ENCODE measurements around the gene ATR. TPM values are rescaled to one million over a fixed set of nuclear protein-coding genes. Genes with fewer than 3 reads are reported as not detected.
"Not testable (repeated sequence)": the region's sequence is repeated elsewhere in the genome, so short reads cannot be mapped to it uniquely, and the experiment has no call there.

Gene ATR
- total RNA-seq, 1 experiment from 2014 or later: 8.9 TPM

GRCh38 chr3:142489572-142490323 is 88.8 kb downstream of the ATR start:
- no peak for DNase-seq (ENCODE audit: low read depth)
- in situ Hi-C loops (cut with HindIII; ENCODE audit: low pct_unique_long_range_greater_than_20kb, low sequenced_read_pairs): no loop called here

- no peak for DNase-seq (ENCODE audit: low read depth)
- in situ Hi-C loops (cut with HindIII; ENCODE audit: low pct_unique_long_range_greater_than_20kb, low sequenced_read_pairs): no loop called here
These were observed 93.6 kb downstream of the ATR start for GRCh38 chr3:142484912-142485435.

GRCh38 chr3:142481196-142481595 is 97.3 kb downstream of the ATR start:
- in situ Hi-C loops (cut with HindIII; ENCODE audit: low pct_unique_long_range_greater_than_20kb, low sequenced_read_pairs): no loop called here
- DNase-seq (ENCODE audit: low read depth): no peak

- in situ Hi-C loops (cut with HindIII; ENCODE audit: low pct_unique_long_range_greater_than_20kb, low sequenced_read_pairs): no loop called here
- DNase-seq (ENCODE audit: low read depth): no peak
These were observed 107.7 kb downstream of the ATR start for GRCh38 chr3:142470826-142471225.

GRCh38 chr3:142468456-142468855 is 110.1 kb downstream of the ATR start:
- in situ Hi-C loops (cut with HindIII; ENCODE audit: low pct_unique_long_range_greater_than_20kb, low sequenced_read_pairs): no loop called here
- no peak for DNase-seq (ENCODE audit: low read depth)

- DNase-seq (ENCODE audit: low read depth): no peak
- in situ Hi-C loops (cut with HindIII; ENCODE audit: low pct_unique_long_range_greater_than_20kb, low sequenced_read_pairs): no loop called here
These were observed 110.8 kb downstream of the ATR start for GRCh38 chr3:142467768-142468167.

GRCh38 chr3:142460689-142461088 is 117.8 kb downstream of the ATR start:
- in situ Hi-C loops (cut with HindIII; ENCODE audit: low pct_unique_long_range_greater_than_20kb, low sequenced_read_pairs): no loop called here
- no peak for DNase-seq (ENCODE audit: low read depth)

- in situ Hi-C loops (cut with HindIII; ENCODE audit: low pct_unique_long_range_greater_than_20kb, low sequenced_read_pairs): no loop called here
- DNase-seq (ENCODE audit: low read depth): no peak
These were observed 118.6 kb downstream of the ATR start for GRCh38 chr3:142459929-142460328.

GRCh38 chr3:142459096-142459495 is 119.4 kb downstream of the ATR start:
- in situ Hi-C loops (cut with HindIII; ENCODE audit: low pct_unique_long_range_greater_than_20kb, low sequenced_read_pairs): no loop called here

GRCh38 chr3:142450881-142451280 is 127.7 kb downstream of the ATR start:
- no peak for DNase-seq (ENCODE audit: low read depth)
- in situ Hi-C loops (cut with HindIII; ENCODE audit: low pct_unique_long_range_greater_than_20kb, low sequenced_read_pairs): no loop called here

More at GRCh38 chr3:142459096-142459495, 119.4 kb downstream of the ATR start:
- no peak for DNase-seq (ENCODE audit: low read depth)

- in situ Hi-C loops (cut with HindIII; ENCODE audit: low pct_unique_long_range_greater_than_20kb, low sequenced_read_pairs): no loop called here
- no peak for DNase-seq (ENCODE audit: low read depth)
These were observed 128.3 kb downstream of the ATR start for GRCh38 chr3:142450189-142450588.

- peak; percentile 86 for DNase-seq (ENCODE audit: low read depth)
- in situ Hi-C loops (cut with HindIII; ENCODE audit: low pct_unique_long_range_greater_than_20kb, low sequenced_read_pairs): no loop called here
These were observed 130.4 kb downstream of the ATR start, which contains the start of gene XRN1 for GRCh38 chr3:142447852-142448823. TSS of gene XRN1 (minus strand) at chr3:142448037. CDS start at chr3:142447944, 93 bp downstream.

- in situ Hi-C loops (cut with HindIII; ENCODE audit: low pct_unique_long_range_greater_than_20kb, low sequenced_read_pairs): no loop called here
- DNase-seq (ENCODE audit: low read depth): no peak
These were observed 131.2 kb downstream of the ATR start for GRCh38 chr3:142447301-142447851.

GRCh38 chr3:142445816-142446254 is 132.7 kb downstream of the ATR start:
- in situ Hi-C loops (cut with HindIII; ENCODE audit: low pct_unique_long_range_greater_than_20kb, low sequenced_read_pairs): no loop called here
- DNase-seq (ENCODE audit: low read depth): no peak

GRCh38 chr3:142444343-142444742 is 134.2 kb downstream of the ATR start:
- in situ Hi-C loops (cut with HindIII; ENCODE audit: low pct_unique_long_range_greater_than_20kb, low sequenced_read_pairs): no loop called here
- no peak for DNase-seq (ENCODE audit: low read depth)

GRCh38 chr3:142443060-142443459 is 135.5 kb downstream of the ATR start:
- in situ Hi-C loops (cut with HindIII; ENCODE audit: low pct_unique_long_range_greater_than_20kb, low sequenced_read_pairs); DNase-seq (ENCODE audit: low read depth): not testable (repeated sequence)

GRCh38 chr3:142439499-142440220 is 138.9 kb downstream of the ATR start:
- DNase-seq (ENCODE audit: low read depth); in situ Hi-C loops (cut with HindIII; ENCODE audit: low pct_unique_long_range_greater_than_20kb, low sequenced_read_pairs): not testable (repeated sequence)

- in situ Hi-C loops (cut with HindIII; ENCODE audit: low pct_unique_long_range_greater_than_20kb, low sequenced_read_pairs); DNase-seq (ENCODE audit: low read depth): not testable (repeated sequence)
These were observed 140.4 kb downstream of the ATR start for GRCh38 chr3:142438096-142438495.

Data from Caki2 (cell line).